ENCODE measurements around the gene HNRNPA0. TPM values are rescaled to one million over a fixed set of nuclear protein-coding genes. Genes with fewer than 3 reads are reported as not detected.

Gene HNRNPA0
- total and polyA plus RNA-seq, 2 of the 4 experiments (the other 2 are of a cell fraction): 5.2 to 12.2 TPM

DNA sequence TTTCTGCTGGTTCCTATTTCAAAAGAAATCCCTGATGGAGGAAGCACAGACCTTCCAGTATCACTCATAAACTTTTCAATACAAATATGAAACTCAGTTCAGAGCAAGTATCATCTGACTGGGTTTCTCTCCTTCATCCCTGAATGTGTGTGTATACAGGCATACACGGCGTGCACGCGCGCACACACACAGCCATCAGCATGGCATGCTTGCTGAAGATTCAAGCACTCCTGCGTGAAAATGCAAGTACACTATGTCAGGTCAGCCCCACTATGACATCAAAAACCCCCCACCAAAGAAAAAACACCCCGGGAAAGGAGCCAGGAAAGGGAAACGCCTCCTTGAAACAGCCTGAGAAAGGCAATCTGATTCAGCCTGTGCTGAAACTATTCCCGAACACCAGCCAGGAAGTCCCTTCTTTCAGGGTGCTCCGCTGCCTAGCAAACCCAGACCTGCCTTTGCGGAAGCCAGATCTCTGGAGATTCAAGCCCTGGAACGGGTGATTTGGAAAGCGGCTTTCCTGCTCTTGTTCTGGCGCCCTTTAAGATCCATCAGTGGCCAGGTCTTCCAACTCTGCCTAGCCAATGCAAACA, 19.1 kb downstream of the HNRNPA0 start:
- no peaks in the 10 kb centered on the region for H3K36me3 ChIP-seq (ENCODE audit: control insufficient read depth, insufficient read depth, low read length)
- peak overlapping the region; percentile 21 for H4K5ac ChIP-seq (ENCODE audit: low read depth, low read length)
- H3K9me1 ChIP-seq (ENCODE audit: insufficient read depth, low read length): no peaks in the 10 kb centered on the region; the same call in 1 of the 2 replicates
- H3K4me1 ChIP-seq (ENCODE audit: control insufficient read depth, insufficient read depth, low read length): no peaks in the 10 kb centered on the region; the same call in none of the 2 replicates
- H3K9ac ChIP-seq (ENCODE audit: low read depth, low read length): peak overlapping the region; percentile 65
- peak overlapping the region; percentile 88 for H3K23ac ChIP-seq (ENCODE audit: low read depth, low read length)
- H3K79me1 ChIP-seq (ENCODE audit: low read depth in 1 of 2, low read length in 2 of 2): no peaks in the 10 kb centered on the region; a peak in 1 of 4 replicates
- peak overlapping the region; percentile 6; the same call in 1 of the 2 replicates for H3K27ac ChIP-seq (ENCODE audit: insufficient read depth, low read length)
- H2AK5ac ChIP-seq (ENCODE audit: low read depth, low read length): no peak overlapping the region
- peak overlapping the region; percentile 54; the same call in 1 of the 2 replicates for H4K91ac ChIP-seq (ENCODE audit: insufficient read depth, low read depth, low read length)
- no TSS peak for BruUV-seq (replicated peaks)
- H3K9me3 ChIP-seq (ENCODE audit: control insufficient read depth, insufficient read depth, low read length): no peaks in the 10 kb centered on the region
- ChIA-PET CTCF (interaction anchor here (2.5 kb wide), 1 partner anchor 75 kb away, joined by 8 read pairs; no protein-coding TSS in a partner anchor), POLR2A (ENCODE audit: unreplicated experiment) (no interaction called here)
- peak overlapping the region; percentile 80 for H3K4ac ChIP-seq (ENCODE audit: low read depth, low read length)
- peak overlapping the region; percentile 49; the same call in 1 of the 2 replicates for H2BK20ac ChIP-seq (ENCODE audit: low read depth, low read length)
- dilution Hi-C loops (cut with HindIII; ENCODE audit: low sequenced_read_pairs, unreplicated experiment): no loop called here
- H4K8ac ChIP-seq (ENCODE audit: low read depth in 2 of 2, low read length in 2 of 2): peak overlapping the region; percentile 9 to 78
- no peaks in the 10 kb centered on the region for H3K27me3 ChIP-seq (ENCODE audit: control insufficient read depth, insufficient read depth, low read length)
- DNase-seq (peak; percentile 52), ATAC-seq (ENCODE audit: low read depth) (peak; percentile 63)
- H3K56ac ChIP-seq (ENCODE audit: extremely low read depth, insufficient read depth, low read length): peak overlapping the region; percentile 44; the same call in 1 of the 2 replicates
- H3K4me2 ChIP-seq (ENCODE audit: low read depth, low read length): peak overlapping the region; percentile 79
- in situ Hi-C loops (cut with MboI; ENCODE audit: low sequenced_read_pairs): loop anchor here (5.0 to 25.0 kb wide), 2 partner anchors 78 to 423 kb away; no protein-coding TSS in a partner anchor
- H3K14ac ChIP-seq (replicated peaks; ENCODE audit: low read depth, low read length): peak overlapping the region; percentile 82
- peak overlapping the region; percentile 66 for H2BK5ac ChIP-seq (ENCODE audit: low read depth, low read length, poor library complexity, severe bottlenecking)
- TF ChIP-seq MXI1 (IDR thresholded peaks at IDR 0.05; ENCODE audit: borderline replicate concordance, low read depth, low read length): peak; percentile 41; the same call in 1 of the 2 replicates
- TF ChIP-seq, protein P1, sequence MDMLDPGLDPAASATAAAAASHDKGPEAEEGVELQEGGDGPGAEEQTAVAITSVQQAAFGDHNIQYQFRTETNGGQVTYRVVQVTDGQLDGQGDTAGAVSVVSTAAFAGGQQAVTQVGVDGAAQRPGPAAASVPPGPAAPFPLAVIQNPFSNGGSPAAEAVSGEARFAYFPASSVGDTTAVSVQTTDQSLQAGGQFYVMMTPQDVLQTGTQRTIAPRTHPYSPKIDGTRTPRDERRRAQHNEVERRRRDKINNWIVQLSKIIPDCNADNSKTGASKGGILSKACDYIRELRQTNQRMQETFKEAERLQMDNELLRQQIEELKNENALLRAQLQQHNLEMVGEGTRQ (IDR thresholded peaks at IDR 0.05; ENCODE audit: low read depth, low read length): no peak
- intact Hi-C loops (cut with micrococcal nuclease): no loop called here
- H4K20me1 ChIP-seq (ENCODE audit: insufficient read depth, low read length): no peaks in the 10 kb centered on the region
- H2BK15ac ChIP-seq (ENCODE audit: low read depth, low read length): peak overlapping the region; percentile 4; the same call in 1 of the 3 replicates
- H2BK120ac ChIP-seq (ENCODE audit: low read depth, low read length): peak overlapping the region; percentile 64
- H2AFZ ChIP-seq (replicated peaks; ENCODE audit: low read length, poor library complexity): peak overlapping the region; percentile 95
- H3K4me3 ChIP-seq (ENCODE audit: insufficient read depth, low read depth, low read length): peak overlapping the region; percentile 33
- 5% methylated on average over 3 of the region's 14 CpGs; no CpG with 5 or more reads in 1 of the 2 experiments for WGBS, 2 experiments (ENCODE audit: extremely low coverage in 2 of 2, insufficient read length in 1 of 2)
- H2AK9ac ChIP-seq (replicated peaks; ENCODE audit: low read depth, low read length, poor library complexity): peak overlapping the region; percentile 45
- H3K18ac ChIP-seq (ENCODE audit: low read depth, low read length): peak overlapping the region; percentile 33; the same call in 1 of the 2 replicates

All from IMR-90 (cell line).